Jurkat, Clone E6-1 (cell line): ENCODE results near the gene CTDP1. TPM values are rescaled to one million over a fixed set of nuclear protein-coding genes. Genes with fewer than 3 reads are reported as not detected.

Experiments used
- DNase-seq: peaks from one replicate; pipeline ENCODE4 v3.0.0-alpha.2; 2011; ENCODE audit warnings: low read depth, low spot score
- H3K4me3 ChIP-seq: 2 replicates; pipeline ENCODE4 v1.5.1; 2011; ENCODE audit warnings: mild to moderate bottlenecking, low read length, control low read depth, moderate library complexity
- polyA plus RNA-seq: library from polyadenylated mRNA; unstranded; fragments of >200 nt; gene quantifications from one replicate; pipeline ENCODE4 v1.2.1, GENCODE V29; 2012; ENCODE audit warnings: missing spikeins; ENCODE audit not compliant: insufficient read length, insufficient read depth

The CTDP1 gene
- polyA plus RNA-seq, result 17.5 TPM

- peak within 1 kb of the TSS; percentile 85 for H3K4me3 ChIP-seq
- peak; percentile 89 for DNase-seq
Observed at GRCh38 chr18:79679552-79680099, at the start of gene CTDP1. TSS of gene CTDP1 (plus strand) at chr18:79679803. CDS start at chr18:79679948, 145 bp downstream.

GRCh38 chr18:79630281-79631095 lies 49.1 kb upstream of the CTDP1 start:
- no peak overlapping the region for H3K4me3 ChIP-seq
- DNase-seq, result no peak

DNA sequence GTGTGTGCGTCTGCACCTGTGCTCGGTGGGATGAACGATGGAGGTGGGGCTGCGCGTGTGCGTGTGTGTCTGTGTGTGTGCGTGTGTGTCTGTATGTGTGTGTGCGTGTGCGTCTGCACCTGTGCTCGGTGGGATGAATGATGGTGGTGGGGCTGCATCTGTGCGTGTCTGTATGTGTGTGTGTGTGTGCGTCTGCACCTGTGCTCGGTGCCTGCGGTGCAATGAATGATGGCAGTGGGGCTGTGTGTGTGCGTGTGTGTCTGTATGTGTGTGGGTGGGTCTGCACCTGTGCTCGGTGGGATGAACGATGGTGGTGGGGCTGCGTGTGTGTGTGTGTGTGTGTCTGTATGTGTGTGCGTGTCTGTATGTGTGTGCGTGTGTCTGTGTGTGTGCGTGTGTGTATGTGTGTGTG lies 48.5 kb upstream of the CTDP1 start:
- H3K4me3 ChIP-seq, result no peak overlapping the region
- DNase-seq, result no peak

DNA sequence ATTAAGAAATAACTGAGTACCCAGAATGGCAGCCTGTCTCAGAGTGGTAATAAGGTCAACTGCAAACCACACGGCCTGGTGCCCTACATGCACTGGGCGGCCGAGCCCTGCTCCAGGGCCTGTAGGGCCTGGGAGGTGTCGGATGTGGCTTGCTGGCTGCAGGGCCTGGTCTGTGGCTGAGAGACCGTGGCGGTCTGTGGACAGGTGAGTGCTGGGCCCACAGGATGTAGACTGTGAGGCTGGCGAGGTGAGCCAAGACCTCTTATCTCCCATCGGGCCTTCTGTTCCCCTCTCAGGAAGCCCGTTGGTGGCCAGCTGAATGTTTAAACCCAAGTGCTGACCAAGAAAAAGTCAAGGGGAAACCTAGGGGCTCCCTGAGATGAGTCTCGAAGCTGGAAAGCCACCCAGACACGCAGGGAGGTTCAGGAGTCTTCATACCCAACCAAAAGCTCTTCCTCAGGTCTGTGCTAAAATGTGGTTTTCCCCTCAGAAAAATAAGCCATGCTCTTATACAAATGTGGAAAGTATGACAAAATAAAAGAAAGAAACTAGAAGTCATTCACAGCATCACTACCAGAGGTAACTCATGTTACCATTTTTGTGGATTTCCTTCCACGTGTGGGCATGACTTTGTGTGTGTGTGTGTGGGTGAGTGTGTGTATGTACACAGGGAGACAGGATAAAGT lies 47.7 kb upstream of the CTDP1 start:
- no peak for DNase-seq
- H3K4me3 ChIP-seq, result no peak overlapping the region

GRCh38 chr18:79632765-79633164 lies 46.8 kb upstream of the CTDP1 start:
- H3K4me3 ChIP-seq, result no peak overlapping the region
- DNase-seq, result no peak

DNA sequence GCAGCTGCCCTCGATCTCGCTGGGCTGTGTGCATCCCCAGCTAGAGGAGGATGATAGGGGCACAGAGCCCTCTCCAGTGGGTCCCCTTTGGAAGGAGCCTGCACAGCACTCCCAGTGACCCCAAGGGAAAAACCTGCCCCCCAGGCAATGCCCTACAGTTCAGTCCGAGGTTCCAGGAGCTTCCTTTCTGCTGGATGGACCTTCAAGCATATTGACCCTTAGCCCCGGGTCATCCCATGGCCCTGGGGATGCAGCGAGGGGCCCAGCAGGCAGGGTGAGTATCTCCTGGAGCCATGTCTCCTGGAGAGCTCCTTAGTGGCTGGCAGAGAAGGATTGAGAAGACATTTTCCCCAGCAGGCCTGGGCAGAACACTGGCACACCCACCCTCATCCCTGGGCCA lies 45.4 kb upstream of the CTDP1 start:
- DNase-seq, result no peak
- H3K4me3 ChIP-seq, result no peak overlapping the region

DNA sequence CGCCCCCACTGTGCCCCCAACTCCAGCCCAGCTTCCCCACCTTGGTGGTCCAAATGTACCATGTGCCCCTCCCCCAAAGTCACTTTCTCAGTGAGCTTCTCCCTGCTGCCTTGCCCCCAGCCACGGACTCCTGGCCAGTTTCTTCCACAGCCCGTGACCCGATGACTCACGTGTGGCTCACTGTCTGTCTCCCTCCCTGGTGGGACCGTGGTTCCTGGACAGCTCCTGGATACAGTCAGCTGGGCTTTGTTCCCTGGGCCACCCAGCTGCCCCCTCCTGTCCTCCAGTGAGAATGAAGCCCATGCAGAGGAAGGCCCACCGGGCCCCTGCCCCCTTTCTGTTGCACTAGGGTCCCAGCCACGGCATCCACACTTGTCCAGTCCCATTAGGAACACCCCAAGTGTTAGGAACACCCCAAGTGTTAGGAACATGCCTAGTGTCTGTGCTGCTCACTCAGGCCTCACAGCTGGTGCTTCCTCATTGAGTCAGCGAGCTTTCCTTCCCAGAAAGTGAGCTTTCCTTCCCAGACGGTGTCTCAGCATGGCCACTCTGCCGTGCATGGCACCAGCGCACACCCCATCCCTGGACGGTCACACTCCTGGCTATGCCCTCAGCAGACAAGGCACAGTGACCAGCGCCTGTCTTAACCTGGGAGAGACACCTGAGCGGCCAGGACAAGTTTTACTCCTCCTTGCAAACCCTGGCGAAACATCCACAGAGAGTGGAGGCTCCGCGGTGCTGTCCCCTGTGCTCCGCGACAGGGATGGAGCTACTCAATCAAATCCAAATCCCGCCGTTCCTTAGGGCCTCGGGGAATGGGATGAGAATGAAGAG lies 44.8 kb upstream of the CTDP1 start:
- DNase-seq, result no peak
- H3K4me3 ChIP-seq, result no peak overlapping the region

- no peak for DNase-seq
- no peak overlapping the region for H3K4me3 ChIP-seq
Observed at GRCh38 chr18:79635427-79635726, 44.2 kb upstream of the CTDP1 start.

DNA sequence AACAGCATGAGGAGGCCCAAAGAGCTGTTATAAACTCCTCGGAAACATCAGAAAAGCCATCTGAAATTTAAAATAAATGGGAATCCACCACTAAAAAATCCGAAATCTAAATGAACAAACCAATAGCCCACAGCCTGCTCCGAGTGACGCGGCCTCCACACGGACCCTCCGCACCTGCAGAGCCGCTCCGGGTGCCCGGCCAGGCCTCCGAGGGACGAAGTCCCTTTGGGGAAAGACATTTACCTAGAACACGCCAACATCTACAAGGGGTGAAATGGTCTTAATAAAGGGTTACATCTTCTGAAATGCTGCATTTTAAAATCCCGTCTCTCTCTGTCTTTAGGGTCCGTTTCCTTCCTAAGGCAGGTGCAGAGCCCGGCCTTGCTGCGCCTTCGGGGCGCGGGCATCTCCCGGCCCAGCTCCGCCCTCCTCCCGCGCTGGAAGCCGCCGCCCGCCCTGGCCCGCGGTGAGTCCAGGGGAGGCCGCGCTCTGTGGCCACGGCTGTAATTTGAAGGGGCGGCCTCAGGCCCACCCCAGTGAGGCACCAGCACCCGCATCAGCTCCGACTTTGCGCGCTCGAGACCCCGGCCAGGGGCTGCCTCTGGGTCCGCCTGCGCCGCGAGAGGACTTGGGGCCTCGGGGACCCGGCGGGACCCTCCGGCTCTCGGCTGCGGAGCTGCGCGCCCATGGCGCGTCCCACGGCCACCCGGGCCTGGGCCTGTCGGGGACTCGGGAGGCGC lies 42.3 kb upstream of the CTDP1 start:
- DNase-seq, result no peak
- H3K4me3 ChIP-seq, result no peak overlapping the region

DNA sequence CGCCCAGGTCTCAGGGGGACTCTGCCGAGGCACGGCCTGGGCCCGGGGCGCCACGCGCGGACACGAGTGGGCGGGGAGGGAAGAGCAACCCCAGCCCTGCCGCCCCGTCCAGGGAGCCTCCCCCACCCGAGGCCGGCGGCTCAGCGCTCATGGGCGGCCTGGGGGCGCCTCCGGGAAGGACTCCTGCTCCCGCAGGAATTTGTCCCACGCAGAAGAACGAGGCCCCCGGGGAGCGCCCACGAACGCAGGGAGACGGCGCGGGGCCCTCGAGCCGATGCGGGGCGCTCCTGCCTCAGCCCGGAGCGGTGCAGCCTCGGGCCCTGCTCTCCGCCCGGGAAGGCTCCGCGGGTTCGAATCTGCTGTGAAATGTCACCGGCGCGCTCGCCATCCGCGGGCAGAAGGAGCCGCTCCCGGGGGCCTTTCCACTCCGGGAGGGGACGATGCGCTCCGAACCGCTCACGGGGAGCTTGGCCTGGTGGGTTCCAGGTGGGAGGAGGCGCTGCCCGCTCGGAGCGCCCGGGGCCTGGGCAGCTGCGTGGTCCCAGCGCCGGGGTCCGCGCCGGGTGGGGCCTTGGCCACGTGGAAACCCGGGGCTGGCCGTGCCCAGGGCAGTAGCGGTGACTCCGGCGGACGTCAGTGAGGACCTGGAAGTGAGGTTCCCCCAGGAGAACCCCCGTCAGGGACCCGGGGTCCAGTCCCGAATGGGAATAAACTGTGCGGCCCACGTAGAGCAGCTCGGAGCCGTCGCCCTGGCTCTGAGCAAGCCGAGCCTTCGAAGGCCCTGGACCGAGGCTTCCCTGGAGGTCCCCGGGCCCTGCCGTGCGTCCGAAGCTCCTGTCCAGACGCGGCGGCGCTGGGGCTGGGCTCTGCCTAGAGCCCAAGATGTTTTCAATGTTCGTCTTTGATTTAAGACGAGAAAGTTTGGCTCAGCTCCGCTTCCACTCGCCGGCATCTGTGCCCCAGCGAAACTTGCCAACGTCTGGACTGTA lies 41.4 kb upstream of the CTDP1 start:
- no peak for DNase-seq
- H3K4me3 ChIP-seq, result no peak overlapping the region

- no peak for DNase-seq
- no peak overlapping the region for H3K4me3 ChIP-seq
Observed at GRCh38 chr18:79639072-79639829, 40.4 kb upstream of the CTDP1 start.

GRCh38 chr18:79640064-79640672 lies 39.4 kb upstream of the CTDP1 start:
- no peak overlapping the region for H3K4me3 ChIP-seq
- no peak for DNase-seq

DNA sequence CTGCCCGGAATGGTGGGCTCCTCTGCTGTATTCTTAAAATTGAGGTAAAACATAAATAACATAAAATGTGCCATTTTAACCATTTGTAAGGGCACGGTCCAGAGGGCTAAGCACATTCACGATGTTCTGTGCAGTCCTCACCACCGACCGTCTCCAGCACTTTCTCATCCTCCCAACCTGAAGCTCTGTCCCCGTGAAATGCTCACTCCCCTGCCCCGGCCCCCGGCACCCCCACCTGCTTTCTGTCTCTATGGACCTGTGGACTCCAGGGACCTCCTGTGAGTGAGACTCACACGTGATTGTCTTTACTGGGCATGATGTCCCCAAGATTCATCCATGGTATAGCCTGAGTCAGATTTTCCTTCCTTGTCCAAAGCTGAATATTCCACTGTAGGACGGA lies 38.7 kb upstream of the CTDP1 start:
- DNase-seq, result no peak
- no peak overlapping the region for H3K4me3 ChIP-seq

GRCh38 chr18:79641722-79642497 lies 37.7 kb upstream of the CTDP1 start:
- DNase-seq, result no peak
- no peak overlapping the region for H3K4me3 ChIP-seq

DNA sequence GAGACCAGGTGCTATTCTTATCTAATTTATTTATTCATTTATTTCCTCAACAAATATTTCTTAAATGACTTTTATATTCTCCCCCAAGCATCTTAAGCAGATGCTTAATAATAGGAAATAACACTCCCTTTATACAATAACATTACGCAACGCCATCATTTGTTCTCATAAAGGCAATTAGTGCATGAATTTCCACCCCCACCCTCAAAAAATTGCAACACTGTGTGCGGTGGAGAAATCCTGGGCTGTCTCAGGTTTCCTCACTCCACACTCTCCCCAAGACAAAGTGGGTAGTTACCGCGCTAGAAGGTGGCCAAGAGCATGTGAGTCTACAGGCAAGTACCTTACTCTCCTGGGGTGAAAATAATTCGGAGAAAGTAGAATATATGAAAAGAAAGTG lies 37.0 kb upstream of the CTDP1 start:
- DNase-seq, result no peak
- no peak overlapping the region for H3K4me3 ChIP-seq
